HepG2 (cell line): ENCODE results near the gene RNASE4. TPM values are rescaled to one million over a fixed set of nuclear protein-coding genes. Genes with fewer than 3 reads are reported as not detected.

Source experiments
- ATAC-seq: fragments of 200-7000 bp; cut with Tn5 transposase; 3 replicates; pipeline ENCODE4 v1.9.1; 2020; ENCODE audit warnings: mild to moderate bottlenecking, moderate library complexity
- BruUV-seq: library from RNA; stranded (reverse); fragments of 400-500 nt; replicated peaks from 2 replicates; lab custom pipeline; 2021; lab: Mats Ljungman, UMichigan
- CTCF ChIA-PET: fragments of 300-600 bp; formaldehyde crosslinking; extraction: SDS; loops from one replicate; lab custom pipeline; 2021; ENCODE audit warnings: low total read pairs, inconsistent platforms, low intra/inter-chr PET ratio; lab: Yijun Ruan, JAX
- POLR2A ChIA-PET: fragments of 350-600 bp; sonication (Branson Sonifier 250); formaldehyde crosslinking; loops from one replicate; lab custom pipeline; 2020; ENCODE audit warnings: antibody characterized with exemption, inconsistent platforms; lab: Yijun Ruan, JAX
- DNase-seq: peaks from one replicate; pipeline ENCODE4 v3.0.0-alpha.2; 2015; ENCODE audit warnings: low spot score
- FAIRE-seq: peaks from 3 replicates; lab custom pipeline; 2011; peaks lifted over from hg19 to GRCh38; lab: Jason Lieb, UNC
- H2AFZ ChIP-seq: one replicate; pipeline ENCODE4 v1.6.1; 2011; ENCODE audit warnings: low read length, inconsistent platforms
- H3K27ac ChIP-seq: fragments of 300-600 bp; 3 replicates; pipeline ENCODE4 v1.8.0; 2011; ENCODE audit warnings: mixed run types, mild to moderate bottlenecking, mixed read lengths, low read length, inconsistent platforms; ENCODE audit not compliant: insufficient read depth; ENCODE audit errors: extremely low read length
- H3K27me3 ChIP-seq, 2 experiments: fragments of 200-600 bp in 1 of 2; 2 replicates in 1 of 2; 3 replicates in 1 of 2; pipeline versions ENCODE4 v1.6.0 to v1.8.0; 2011; ENCODE audit warnings: low read length in 2 of 2, mild to moderate bottlenecking in 2 of 2, moderate library complexity in 2 of 2, inconsistent platforms in 1 of 2; ENCODE audit not compliant: insufficient read depth in 2 of 2, control insufficient read depth in 1 of 2
- H3K36me3 ChIP-seq, 2 experiments: fragments of 200-600 bp in 1 of 2; replicated peaks in 1 of 2; 2 replicates in 1 of 2; 3 replicates in 1 of 2; pipeline versions ENCODE4 v1.5.1 to v1.8.0; 2011; ENCODE audit warnings: low read length in 2 of 2, inconsistent platforms in 1 of 2; ENCODE audit not compliant: insufficient read depth in 2 of 2, control insufficient read depth in 1 of 2
- H3K4me1 ChIP-seq: 2 replicates; pipeline ENCODE4 v1.5.1; 2012; ENCODE audit warnings: low read length, inconsistent platforms; ENCODE audit not compliant: insufficient read depth
- H3K4me2 ChIP-seq: 2 replicates; pipeline ENCODE4 v1.6.0; 2011; ENCODE audit warnings: low read depth, low read length, inconsistent platforms
- H3K4me3 ChIP-seq, 3 experiments: fragments of 200-600 bp in 1 of 3; sonication (generic), shearing (Covaris generic) in 1 of 3; replicated peaks in 1 of 3; 2 replicates each; pipeline ENCODE4 v1.5.1; 2011 to 2016; ENCODE audit warnings: low read length in 3 of 3, inconsistent platforms in 2 of 3, low read depth in 2 of 3, mild to moderate bottlenecking in 2 of 3, control low read depth in 1 of 3, mixed read lengths in 1 of 3; ENCODE audit not compliant: insufficient read depth in 1 of 3
- H3K79me2 ChIP-seq: one replicate; pipeline ENCODE4 v1.6.1; 2011; ENCODE audit warnings: low read length, inconsistent platforms; ENCODE audit not compliant: insufficient read depth
- H3K9ac ChIP-seq: 2 replicates; pipeline ENCODE4 v1.6.0; 2011; ENCODE audit warnings: mild to moderate bottlenecking, low read depth, low read length, inconsistent platforms; ENCODE audit not compliant: insufficient read depth
- H3K9me3 ChIP-seq: 2 replicates; pipeline ENCODE4 v1.5.1; 2012; ENCODE audit warnings: mild to moderate bottlenecking, low read length
- H4K20me1 ChIP-seq: 2 replicates; pipeline ENCODE4 v1.6.0; 2011; ENCODE audit warnings: inconsistent platforms, mild to moderate bottlenecking, low read length, moderate library complexity; ENCODE audit not compliant: insufficient read depth
- CBX2 ChIP-seq, 2 experiments: fragments of 200-600 bp in 1 of 2; sonication (generic); formaldehyde crosslinking in 1 of 2; IDR thresholded peaks; 2 replicates each; pipeline versions ENCODE4 v1.7.0 to v1.8.1; 2018 to 2022; ENCODE audit warnings: low read depth in 2 of 2, low read length in 1 of 2, mild to moderate bottlenecking in 1 of 2, missing genetic modification reagents in 1 of 2
- FOXJ3 ChIP-seq: sonication (generic); formaldehyde crosslinking; IDR thresholded peaks from 2 replicates; pipeline ENCODE4 v1.4.0; 2020; ENCODE audit warnings: missing genetic modification reagents, mild to moderate bottlenecking, borderline replicate concordance
- HNRNPUL1 ChIP-seq: fragments of 200-400 bp; formaldehyde crosslinking; IDR thresholded peaks from 2 replicates; pipeline ENCODE4 v1.6.1; 2017; ENCODE audit warnings: low read depth, mild to moderate bottlenecking, low read length, moderate library complexity
- NCOA2 ChIP-seq: sonication (generic); formaldehyde crosslinking; IDR thresholded peaks from 2 replicates; pipeline ENCODE4 v1.8.0; 2022; ENCODE audit warnings: inconsistent platforms
- STAT5B ChIP-seq: sonication (generic); formaldehyde crosslinking; IDR thresholded peaks from 2 replicates; pipeline ENCODE4 v1.4.0; 2020; ENCODE audit warnings: missing genetic modification reagents
- ZBTB33 ChIP-seq: sonication (generic); formaldehyde crosslinking; IDR thresholded peaks from 2 replicates; pipeline ENCODE4 v1.4.0; 2020; ENCODE audit warnings: missing genetic modification reagents
- ZBTB8A ChIP-seq: sonication (generic); formaldehyde crosslinking; IDR thresholded peaks from 2 replicates; pipeline ENCODE4 v1.4.0; 2020; ENCODE audit warnings: mild to moderate bottlenecking, low read depth, missing genetic modification reagents, borderline replicate concordance
- ZNF224 ChIP-seq: sonication (generic); formaldehyde crosslinking; IDR thresholded peaks from 2 replicates; pipeline ENCODE4 v1.5.0; 2020; ENCODE audit warnings: mild to moderate bottlenecking, missing genetic modification reagents
- ZNF34 ChIP-seq: sonication (generic); formaldehyde crosslinking; IDR thresholded peaks from 2 replicates; pipeline ENCODE4 v1.4.0; 2020; ENCODE audit warnings: mild to moderate bottlenecking, missing genetic modification reagents, borderline replicate concordance
- ZNF460 ChIP-seq: sonication (generic); formaldehyde crosslinking; IDR thresholded peaks from 2 replicates; pipeline ENCODE4 v1.5.1; 2020; ENCODE audit warnings: missing genetic modification reagents, mild to moderate bottlenecking, borderline replicate concordance
- ZNF83 ChIP-seq: sonication (generic); formaldehyde crosslinking; IDR thresholded peaks from 2 replicates; pipeline ENCODE4 v1.4.0; 2020; ENCODE audit warnings: missing genetic modification reagents, mild to moderate bottlenecking, borderline replicate concordance
- ZNF891 ChIP-seq: sonication (generic); formaldehyde crosslinking; IDR thresholded peaks from 2 replicates; pipeline ENCODE4 v1.5.0; 2020; ENCODE audit warnings: mild to moderate bottlenecking, missing genetic modification reagents
- WGBS: methylation state at CpG from one replicate; pipeline ENCODE4 v1.1.6; 2017; ENCODE audit warnings: low lambda C conversion rate; 5-methylcytosine and 5-hydroxymethylcytosine counted together
- in situ Hi-C: cut with HindIII; loops from 2 replicates; pipeline ENCODE4 v1.10.0; 2017; ENCODE audit warnings: low pct_unique_long_range_greater_than_20kb; ENCODE audit not compliant: extremely low pct_ligation_motif_present
- intact Hi-C: fragments of 100-400 bp; cut with micrococcal nuclease; formaldehyde crosslinking; loops from one replicate; pipeline ENCODE4 v1.10.0; 2022; ENCODE audit not compliant: unreplicated experiment
- polyA plus RNA-seq, 8 experiments: library from polyadenylated mRNA; depleted of rRNA in 3 of 8; stranded (reverse) in 7 of 8; unstranded in 1 of 8; fragments of >200 nt; fragmentation: Illumina TruSeq in 4 of 8; extraction: Trizol in 4 of 8; gene quantifications; 2 replicates each; pipeline versions ENCODE4 v1.2.1 to v1.2.3, GENCODE V29; 2011 to 2016; ENCODE audit warnings: low read depth in 4 of 8, missing spikeins in 1 of 8, mixed read lengths in 1 of 8; ENCODE audit not compliant: insufficient read depth in 1 of 8
- total RNA-seq, 5 experiments: library from RNA; depleted of rRNA; stranded (reverse); fragments of >200 nt; fragmentation: Illumina TruSeq; extraction: Trizol; gene quantifications; 2 replicates each; pipeline ENCODE4 v1.2.3, GENCODE V29; 2016; ENCODE audit warnings: low read depth in 1 of 5
- TF ChIP-seq, protein P1 (sequence below): IDR thresholded peaks from 2 replicates; pipeline ENCODE4 v1.6.1; 2012; ENCODE audit warnings: inconsistent platforms
- TF ChIP-seq, protein P2 (sequence below): sonication (generic); formaldehyde crosslinking; IDR thresholded peaks from 2 replicates; pipeline ENCODE4 v1.8.0; 2022; ENCODE audit warnings: mild to moderate bottlenecking, missing genetic modification reagents, moderate library complexity

Gene RNASE4
- total and polyA plus RNA-seq, 2 of the 13 experiments (the other 11 are each of a cell fraction or from before 2014, with no cell fraction given) = 109 to 983 TPM

- no peaks in the 10 kb centered on the region for H3K36me3 ChIP-seq
- H3K27me3 ChIP-seq = no peaks in the 10 kb centered on the region; a peak in 1 of 5 replicates
- H3K4me1 ChIP-seq = peaks cover 63% of the 10 kb centered on the region
- H3K9ac ChIP-seq = no peak overlapping the region
- peak overlapping the region; percentile 40; the same call in 1 of the 2 replicates for H3K4me2 ChIP-seq
- DNase-seq (no peak), ATAC-seq (0 out of 3 replicates have a peak, but pooled peaks have one; percentile 12)
- H3K9me3 ChIP-seq = no peaks in the 10 kb centered on the region
- no peak overlapping the region for H3K4me3 ChIP-seq
- H3K27ac ChIP-seq = no peak overlapping the region
- POLR2A ChIA-PET = interaction anchor here (2.4 kb wide), 1 partner anchor 12 kb away, joined by 11 read pairs; no protein-coding TSS in a partner anchor
- TF ChIP-seq ZNF34 (CRISPR knock-in tag) (no peak), ZBTB33 (peak; percentile 63)
- TF ChIP-seq, all 625 proteins: peak for 1
- CTCF ChIA-PET = no interaction called here
- intact Hi-C loops (no loop called here), in situ Hi-C loops (no loop called here)
- 44% methylated on average over 2 of the region's 2 CpGs for WGBS
- BruUV-seq = no TSS peak
- FAIRE-seq = no peak
- H4K20me1 ChIP-seq = no peaks in the 10 kb centered on the region
- no peaks in the 10 kb centered on the region for H3K79me2 ChIP-seq
- no peak overlapping the region for H2AFZ ChIP-seq
These were observed 8.7 kb upstream of the RNASE4 start for GRCh38 chr14:20675669-20676068.

- intact Hi-C loops = no loop called here
- no peaks in the 10 kb centered on the region; a peak in 1 of 5 replicates for H3K27me3 ChIP-seq
- H4K20me1 ChIP-seq = no peaks in the 10 kb centered on the region
- POLR2A ChIA-PET = interaction anchor here (2.4 kb wide), 1 partner anchor 11 kb away, joined by 11 read pairs; no protein-coding TSS in a partner anchor
- no peak overlapping the region for H3K4me3 ChIP-seq
- peaks cover 59% of the 10 kb centered on the region for H3K4me1 ChIP-seq
- DNase-seq (no peak), ATAC-seq (no peak), FAIRE-seq (no peak)
- in situ Hi-C loops = no loop called here
- no peaks in the 10 kb centered on the region for H3K79me2 ChIP-seq
- BruUV-seq = no TSS peak
- peak overlapping the region; percentile 30 for H2AFZ ChIP-seq
- H3K4me2 ChIP-seq = peak overlapping the region; percentile 40; the same call in 1 of the 2 replicates
- 17% methylated on average over 2 of the region's 2 CpGs for WGBS
- H3K36me3 ChIP-seq = no peaks in the 10 kb centered on the region
- H3K9me3 ChIP-seq = no peaks in the 10 kb centered on the region
- CTCF ChIA-PET = no interaction called here
- no peak overlapping the region for H3K9ac ChIP-seq
- H3K27ac ChIP-seq = no peak overlapping the region
- TF ChIP-seq CBX2 (IDR thresholded peaks at IDR 0.05; ENCODE audit: low read depth, low read length) (no peak), CBX2 (CRISPR knock-in tag; IDR thresholded peaks at IDR 0.05; ENCODE audit: low read depth) (no peak), ZBTB8A (CRISPR knock-in tag) (no peak), HNRNPUL1 (no peak), ZNF891 (CRISPR knock-in tag) (no peak), ZNF224 (no peak), NCOA2 (CRISPR knock-in tag) (no peak), STAT5B (CRISPR knock-in tag) (no peak), FOXJ3 (no peak), ZNF83 (CRISPR knock-in tag) (no peak), ZNF460 (no peak)
- TF ChIP-seq, protein P1, sequence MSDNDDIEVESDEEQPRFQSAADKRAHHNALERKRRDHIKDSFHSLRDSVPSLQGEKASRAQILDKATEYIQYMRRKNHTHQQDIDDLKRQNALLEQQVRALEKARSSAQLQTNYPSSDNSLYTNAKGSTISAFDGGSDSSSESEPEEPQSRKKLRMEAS = no peak
- TF ChIP-seq, protein P2, sequence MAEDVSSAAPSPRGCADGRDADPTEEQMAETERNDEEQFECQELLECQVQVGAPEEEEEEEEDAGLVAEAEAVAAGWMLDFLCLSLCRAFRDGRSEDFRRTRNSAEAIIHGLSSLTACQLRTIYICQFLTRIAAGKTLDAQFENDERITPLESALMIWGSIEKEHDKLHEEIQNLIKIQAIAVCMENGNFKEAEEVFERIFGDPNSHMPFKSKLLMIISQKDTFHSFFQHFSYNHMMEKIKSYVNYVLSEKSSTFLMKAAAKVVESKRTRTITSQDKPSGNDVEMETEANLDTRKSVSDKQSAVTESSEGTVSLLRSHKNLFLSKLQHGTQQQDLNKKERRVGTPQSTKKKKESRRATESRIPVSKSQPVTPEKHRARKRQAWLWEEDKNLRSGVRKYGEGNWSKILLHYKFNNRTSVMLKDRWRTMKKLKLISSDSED (CRISPR knock-in tag) = no peak
These were observed 8.3 kb upstream of the RNASE4 start for GRCh38 chr14:20676072-20676471.
